ENCODE data around the gene LIPN.

Gene LIPN

DNA sequence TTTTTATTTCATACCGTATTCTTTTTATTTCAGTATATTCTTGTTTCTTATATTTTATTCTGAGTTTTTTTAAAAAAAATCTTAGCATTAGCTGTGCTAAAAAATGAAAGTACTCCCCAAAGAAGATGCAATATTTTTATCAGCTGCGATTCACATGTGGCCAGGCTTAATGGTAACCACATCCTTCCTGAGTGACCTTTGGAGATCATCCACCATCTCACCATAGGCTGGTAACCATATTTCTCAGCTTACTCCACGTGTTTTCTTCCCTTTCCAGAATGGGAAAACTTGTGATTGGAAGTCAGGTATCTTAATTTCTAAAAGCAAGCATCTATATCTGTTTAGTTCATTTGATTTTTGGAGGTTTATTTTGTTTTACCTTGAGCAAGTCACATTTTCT, 23.9 kb downstream of the LIPN start:
- no peak for DNase-seq (ENCODE audit: low read depth in 2 of 2)

DNA sequence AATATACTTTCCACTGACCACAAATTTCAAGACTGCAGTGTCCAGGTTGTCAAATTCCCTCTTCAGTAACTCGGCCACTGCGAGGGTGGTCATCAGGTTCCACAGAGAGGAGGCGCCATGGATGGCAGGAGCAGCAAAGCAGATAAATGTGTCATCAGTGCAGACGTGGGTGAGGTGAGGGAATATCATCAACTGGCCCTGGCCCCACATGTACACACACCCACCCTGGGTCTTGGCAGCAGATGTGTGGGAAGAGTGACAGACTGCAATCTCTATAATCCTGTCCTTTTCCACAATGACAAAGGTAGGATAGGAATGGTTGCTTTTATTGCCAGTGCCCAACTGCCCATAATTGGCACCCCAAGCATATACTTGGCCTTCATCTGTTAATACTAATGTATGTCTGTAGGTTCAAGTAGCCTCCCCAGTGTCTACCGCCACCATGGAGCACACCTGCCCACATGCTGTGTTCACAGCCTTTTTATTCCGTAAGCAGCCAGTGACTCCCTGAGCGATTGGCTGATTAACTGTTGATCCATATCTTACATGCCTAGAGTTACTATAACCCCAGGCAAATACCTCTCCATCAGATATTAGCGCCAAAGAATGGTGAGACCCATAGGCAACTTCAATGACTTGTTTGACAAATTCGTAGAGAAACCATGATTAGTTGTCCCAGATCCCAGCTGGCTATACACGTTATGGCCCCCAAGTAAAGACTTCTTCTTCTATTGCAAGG, 26.4 kb downstream of the LIPN start:
- no peak for DNase-seq (ENCODE audit: low read depth in 2 of 2)

DNA sequence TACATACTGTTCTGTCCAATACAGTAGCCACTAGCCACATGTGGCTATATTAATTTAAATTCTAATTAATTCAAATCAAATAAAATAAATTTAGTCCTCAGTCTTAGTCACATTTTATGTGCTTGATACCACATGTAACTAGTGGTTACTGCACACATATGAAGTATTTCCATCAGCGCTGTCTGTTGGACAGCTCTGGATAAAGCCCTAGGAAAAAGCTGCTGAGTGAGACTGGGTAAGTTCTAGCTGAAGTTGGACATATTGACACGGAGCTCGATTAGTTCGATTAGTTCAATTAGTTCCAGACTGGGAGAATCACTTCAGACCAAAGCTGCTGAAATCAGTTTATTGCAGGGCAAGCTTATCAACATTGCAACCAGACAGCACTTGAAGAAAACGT, 27.6 kb downstream of the LIPN start:
- DNase-seq (ENCODE audit: low read depth in 2 of 2): no peak

DNA sequence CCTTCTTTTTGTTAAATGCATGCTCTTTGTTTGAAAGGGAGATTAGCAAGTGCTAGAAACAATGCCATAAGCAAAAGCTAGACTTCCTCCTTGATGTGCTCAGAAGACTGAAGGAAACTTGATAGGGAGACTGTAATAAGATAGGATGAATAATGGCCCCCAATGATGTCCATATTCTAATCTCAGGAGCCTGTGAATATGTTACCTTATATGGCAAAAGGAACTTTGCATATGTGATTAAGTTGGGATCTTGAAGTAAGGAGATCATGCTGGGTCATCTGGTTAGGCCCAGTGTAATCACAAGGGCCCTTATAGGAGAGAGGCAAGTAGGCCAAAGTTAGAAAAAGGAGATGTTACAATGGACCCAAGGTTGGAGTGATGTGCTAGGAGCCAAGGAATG, 29.1 kb downstream of the LIPN start:
- DNase-seq (ENCODE audit: low read depth in 2 of 2): no peak

DNA sequence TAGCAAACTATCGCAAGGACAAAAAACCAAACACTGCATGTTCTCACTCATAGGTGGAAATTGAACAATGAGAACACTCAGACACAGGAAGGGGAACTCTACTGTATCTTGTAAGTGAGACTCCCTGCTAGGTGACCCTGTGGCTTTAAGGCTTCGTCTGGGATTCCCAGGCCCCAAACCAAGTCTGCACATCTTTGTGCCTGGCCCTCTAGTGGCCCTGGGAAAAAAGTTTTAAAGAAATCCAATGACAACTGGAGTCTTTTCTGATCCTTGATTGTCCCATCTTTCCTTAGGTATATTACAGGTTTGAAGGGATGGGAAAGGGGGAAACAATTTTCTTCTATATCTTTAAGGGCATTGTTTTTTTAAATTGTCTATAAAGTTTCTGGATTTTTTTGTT, 32.1 kb downstream of the LIPN start:
- no peak for DNase-seq (ENCODE audit: low read depth in 2 of 2)

DNA sequence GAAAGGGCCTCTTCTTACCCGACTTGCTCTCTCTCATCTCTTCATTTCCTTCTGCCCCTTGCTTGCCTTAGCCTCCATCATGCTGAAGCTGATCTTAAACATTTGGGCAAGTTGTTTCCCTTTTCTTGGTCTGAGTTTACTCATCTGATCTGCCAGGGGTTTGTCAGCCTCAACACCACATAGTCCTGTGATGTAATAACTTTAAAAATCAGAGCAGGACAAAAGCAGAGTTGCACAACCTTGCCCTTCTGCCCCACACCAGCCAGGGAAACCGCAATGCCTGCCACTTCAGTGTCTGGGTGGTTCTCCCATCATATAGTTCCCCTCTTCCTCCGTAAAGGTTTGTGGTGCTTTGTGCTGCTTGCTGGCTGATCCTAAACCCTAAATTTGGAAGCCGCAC, 32.8 kb downstream of the LIPN start:
- no peak for DNase-seq (ENCODE audit: low read depth in 2 of 2)

DNA sequence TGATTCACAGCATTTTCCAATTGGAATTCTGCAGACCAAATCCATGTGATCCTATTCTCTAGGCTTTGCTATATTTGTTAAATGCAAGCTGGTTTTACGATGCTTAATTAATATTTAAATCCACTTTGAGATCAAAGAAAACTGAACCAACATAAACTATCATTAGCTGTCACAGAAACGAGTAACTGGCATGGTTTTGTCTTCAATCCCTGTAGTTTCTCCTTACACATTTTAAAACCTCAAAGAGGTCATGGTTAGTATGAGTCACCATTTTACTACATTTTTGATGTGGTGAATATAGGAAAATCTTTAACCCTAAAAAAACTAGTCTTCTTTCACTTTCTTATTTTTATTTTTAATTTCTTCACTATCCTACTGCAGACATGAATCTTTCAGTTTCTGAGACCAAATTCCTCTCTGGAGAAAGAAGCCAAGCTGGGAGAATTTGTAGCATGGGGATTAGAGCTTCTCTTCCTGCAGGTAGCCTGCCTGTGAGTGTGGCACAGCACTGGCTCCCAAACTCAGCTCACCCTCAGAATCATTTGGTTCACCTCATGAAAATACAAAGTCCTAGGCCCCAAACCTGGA, 34.0 kb downstream of the LIPN start:
- no peak for DNase-seq (ENCODE audit: low read depth in 2 of 2)

DNA sequence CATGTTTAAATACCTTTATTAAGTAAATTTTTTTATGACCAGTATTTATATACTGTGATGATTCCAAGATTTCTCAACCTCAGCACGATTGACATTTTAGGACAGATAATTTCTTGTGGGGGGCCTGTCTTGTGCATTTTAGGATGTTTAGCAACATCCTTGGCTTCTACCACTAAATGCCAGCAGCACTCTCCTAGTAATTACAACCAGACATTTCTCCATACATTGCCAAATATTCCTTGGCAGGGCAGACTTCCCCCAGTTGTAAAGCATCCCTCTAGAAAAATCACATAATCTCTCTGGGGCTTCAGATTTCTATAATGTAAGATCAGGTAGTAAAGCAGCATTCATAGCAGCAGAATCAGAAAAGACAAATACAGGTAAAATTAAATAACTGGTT, 34.9 kb downstream of the LIPN start:
- no peak for DNase-seq (ENCODE audit: low read depth in 2 of 2)

DNA sequence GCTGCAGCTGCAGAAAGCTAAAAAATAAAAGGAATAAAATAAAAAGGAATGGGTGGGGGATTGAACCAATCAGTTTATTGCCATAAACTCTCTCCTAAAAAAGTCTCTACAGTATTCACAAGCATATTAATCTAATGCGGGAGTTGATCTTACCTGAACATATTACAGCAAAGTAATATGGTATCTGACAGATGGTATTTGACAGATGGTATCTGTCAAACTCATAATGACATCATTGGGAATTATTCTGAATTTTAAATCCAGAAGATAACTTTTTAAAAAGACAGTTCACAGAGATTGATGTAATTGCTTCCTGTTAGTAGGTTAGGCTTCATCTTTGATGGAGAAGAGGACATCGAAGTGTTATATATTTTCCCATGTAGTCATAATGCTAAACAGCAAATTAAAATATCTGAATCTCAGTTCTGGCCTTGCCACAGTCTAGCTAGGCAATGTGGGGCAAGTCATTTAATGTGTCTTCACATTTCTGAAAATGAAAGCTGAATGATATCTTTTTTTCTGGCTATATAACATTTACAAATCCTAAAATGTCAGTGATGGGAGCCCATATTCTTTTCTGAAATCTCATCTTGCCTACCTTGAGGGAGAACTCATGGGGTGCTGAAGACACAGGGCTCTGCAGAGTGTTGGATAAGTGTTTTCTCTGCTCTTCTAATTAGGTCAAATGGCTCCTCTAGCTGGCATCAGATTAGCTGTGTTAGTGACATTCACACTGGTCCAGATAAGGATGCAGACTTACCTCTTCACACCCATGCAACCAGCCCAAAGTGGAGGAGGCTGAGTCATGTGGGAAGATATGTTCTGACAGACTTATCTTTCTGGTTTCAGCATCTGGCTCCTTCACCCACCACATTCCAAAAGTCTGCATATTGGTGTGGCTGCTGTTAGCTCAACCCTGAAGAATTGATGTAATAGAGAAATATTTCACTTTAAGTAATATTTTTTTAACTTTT, 40.6 kb downstream of the LIPN start:
- no peak for DNase-seq (ENCODE audit: low read depth in 2 of 2)

DNA sequence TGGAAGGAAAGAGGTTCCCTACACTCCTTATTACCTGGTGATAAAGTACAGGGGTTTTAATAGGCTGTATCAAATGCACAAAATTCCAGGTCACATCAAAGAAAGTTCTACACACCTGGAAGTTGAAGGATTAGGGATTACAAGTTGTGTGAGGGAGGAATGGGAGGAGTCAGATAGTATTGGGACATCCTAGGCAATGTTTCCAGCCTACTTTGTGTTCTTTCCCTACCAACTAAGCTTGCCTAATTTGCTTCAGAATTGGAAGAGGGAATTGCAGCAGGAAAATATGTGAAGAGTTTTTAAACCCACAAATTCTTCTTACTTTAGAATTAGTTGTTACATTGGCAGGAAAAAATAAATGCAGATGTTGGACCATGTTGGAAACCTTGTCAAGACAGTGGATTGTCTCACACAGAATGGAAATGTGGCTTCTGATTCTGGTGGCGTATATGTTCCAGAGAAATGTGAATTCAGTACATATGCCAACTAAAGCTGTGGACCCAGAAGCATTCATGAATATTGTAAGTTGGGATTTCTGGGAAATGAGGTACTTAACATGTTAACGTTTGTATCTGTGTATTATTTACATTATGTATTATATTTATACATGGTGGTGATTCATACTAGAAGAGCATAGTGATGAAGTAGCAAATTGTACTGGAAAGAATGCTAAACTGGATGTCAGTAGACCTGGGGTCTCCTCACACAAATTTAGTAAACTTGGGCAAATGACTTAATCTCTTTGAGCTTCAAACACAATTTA, 42.9 kb downstream of the LIPN start, which contains the start of gene LIPM:
Gene LIPM (plus strand): TSS at position 208 of the 763 bp plus-strand sequence. CDS start 167 bp downstream, at position 375.
- DNase-seq (ENCODE audit: low read depth in 2 of 2): no peak

DNA sequence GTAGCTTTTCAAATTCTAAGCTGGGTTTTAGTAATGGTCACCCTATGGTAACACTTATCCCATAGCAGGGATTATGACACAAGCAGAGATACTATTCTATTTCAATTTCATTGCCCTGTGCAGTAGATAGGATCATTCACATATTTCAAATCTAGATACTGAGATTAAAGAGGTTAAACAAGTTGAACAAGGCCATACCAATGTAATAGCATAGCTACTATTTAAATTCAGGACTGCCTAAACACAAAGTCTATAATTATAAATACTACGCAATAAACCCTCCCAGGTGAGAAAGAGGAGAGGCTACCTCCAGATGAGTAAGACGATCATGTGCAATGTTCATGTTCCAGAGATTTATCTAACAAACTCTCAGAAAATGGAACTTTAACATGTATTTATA, 43.8 kb downstream of the LIPN start:
- no peak for DNase-seq (ENCODE audit: low read depth in 2 of 2)

DNA sequence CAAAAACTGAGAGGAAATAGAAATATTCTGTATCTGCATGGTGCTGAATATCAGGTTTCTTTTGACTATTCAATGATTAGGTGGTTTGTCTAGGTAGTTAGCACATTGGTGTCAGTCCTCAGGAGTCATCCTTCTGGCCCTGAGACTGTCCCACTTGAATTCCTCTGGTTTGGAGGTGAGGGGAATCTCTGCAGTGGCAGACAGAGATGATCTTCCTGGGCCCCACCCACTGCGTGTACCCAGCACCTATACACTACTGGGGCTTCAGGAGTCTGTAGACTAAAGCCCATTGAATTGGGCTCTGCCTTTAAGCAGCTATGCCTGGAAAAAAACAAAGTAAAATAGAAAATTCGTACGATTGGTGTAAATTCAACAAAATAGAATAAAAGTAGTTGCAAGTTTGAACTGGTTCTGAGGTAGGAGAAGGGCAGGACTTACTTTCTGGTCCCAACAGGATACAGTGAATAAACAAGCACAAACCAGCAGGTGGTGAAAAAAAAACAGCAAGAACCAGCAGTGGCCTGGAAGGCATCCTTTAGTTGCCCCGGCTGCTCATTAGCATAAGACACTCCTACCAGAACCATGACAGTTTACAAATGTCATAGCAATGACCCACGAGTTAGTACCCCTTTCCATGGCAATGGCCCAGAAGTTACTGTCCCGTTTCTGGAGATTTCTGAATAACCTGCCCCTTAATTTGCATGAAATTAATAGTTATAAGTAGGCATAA, 44.4 kb downstream of the LIPN start:
- no peak for DNase-seq (ENCODE audit: low read depth in 2 of 2)

DNA sequence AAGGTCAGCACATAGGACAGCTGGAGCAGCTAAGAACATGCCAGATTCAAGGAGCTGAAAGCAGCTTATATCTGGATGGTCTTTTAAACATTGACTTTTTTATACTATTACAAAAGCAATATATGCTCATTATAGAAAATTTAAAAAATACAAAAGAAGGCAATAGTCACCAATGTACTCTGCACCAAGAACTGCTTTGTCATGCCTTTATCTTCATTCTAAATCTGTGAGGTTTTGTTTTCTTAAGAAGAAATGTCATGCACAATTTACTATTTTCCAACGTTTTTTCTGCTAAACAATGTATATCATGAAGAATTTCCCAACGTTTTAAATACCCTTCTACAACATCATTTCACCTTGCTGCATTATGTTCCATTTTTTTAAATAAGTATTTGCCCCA, 45.5 kb downstream of the LIPN start:
- no peak for DNase-seq (ENCODE audit: low read depth in 2 of 2)

DNA sequence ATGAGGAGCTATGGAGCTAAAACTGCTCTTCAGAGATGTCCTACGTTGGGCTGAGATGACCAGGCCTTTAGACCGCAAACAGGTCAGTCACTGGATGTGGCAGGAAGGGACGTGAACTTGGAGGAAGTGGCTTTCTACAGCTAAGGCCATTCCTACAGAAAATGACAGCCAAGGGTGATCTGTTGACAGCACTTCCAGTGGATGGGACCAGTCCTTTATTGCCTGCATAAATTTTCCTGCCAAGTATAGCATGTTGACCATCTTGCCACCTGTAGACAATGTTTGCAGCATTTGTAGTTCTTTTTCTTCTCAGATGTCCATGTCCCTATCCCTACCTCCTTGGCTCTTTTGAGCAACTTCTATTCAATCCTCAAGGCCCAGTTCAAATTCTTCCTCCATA, 46.1 kb downstream of the LIPN start:
- no peak for DNase-seq (ENCODE audit: low read depth in 2 of 2)

DNA sequence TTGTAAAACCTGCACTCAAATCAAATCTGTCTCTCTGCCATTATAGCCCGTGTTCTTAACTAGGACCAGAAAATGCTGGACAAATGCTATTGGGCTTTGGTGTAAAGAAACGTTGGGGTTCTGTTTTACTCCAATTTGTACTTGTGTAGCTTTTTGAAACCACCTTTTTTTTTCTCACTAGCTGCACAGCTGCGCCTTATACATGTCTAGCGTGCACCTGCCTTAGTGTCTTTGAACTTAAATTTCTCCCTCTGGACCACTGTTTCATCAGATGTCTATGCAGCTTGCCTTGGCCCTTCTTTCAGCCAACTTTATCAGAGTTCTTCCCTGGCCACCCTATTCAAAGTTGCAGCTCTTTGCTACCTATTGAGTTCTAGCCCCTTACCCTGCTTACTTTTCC, 49.8 kb downstream of the LIPN start:
- DNase-seq (ENCODE audit: low read depth in 2 of 2): no peak

DNA sequence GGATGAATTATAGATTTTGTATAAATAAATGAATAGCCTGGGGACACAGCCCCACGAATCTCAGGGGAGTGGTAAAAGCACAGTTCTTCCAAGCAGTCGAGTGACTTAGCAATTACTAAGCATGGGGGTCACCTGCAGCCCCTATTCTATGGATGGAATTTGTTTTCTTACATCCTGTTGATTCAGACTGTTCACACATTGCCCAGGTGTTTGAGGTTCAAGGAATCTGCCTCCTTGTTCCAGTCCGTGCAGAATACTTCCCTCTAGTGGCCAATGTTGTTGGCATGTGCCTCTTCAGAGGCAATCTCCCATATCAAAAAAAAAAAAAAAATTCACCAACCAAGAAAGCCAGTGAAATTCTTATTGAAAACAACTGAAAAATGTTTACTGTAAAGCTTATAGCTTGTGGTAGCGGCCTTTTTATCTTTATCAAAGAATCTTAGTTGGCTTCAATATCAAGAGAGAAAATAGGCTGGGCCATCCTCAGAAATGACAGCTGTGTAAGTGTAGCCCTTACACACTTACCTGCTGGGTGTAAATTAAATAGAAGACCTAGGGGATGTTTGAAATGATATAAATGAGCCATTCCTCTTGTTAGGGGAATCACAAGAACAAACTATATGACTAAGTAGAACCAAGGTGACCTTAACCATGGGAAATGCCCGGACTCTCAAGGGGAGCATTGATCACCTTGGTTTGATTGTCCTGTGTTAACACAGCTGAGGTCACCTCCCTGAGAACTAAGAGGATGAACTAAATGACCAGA, 50.6 kb downstream of the LIPN start:
- DNase-seq (ENCODE audit: low read depth in 2 of 2): no peak

DNA sequence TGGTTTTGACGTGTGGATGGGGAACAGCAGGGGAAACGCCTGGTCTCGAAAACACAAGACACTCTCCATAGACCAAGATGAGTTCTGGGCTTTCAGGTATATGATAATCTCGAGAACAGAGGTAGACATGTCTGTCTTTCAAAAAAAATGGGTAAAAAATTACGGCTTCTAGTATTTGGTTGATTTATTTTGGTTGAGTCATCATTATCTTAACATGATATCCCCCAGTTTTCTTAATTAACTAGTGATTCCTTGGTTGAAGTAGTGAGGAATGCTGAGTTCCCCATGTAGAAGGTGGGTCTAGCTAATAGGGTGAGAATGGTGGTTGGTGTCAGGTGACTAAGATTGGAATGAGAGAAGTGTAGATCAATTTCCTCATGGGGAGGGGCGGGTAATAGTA, 53.4 kb downstream of the LIPN start:
- DNase-seq (ENCODE audit: low read depth in 2 of 2): no peak

DNA sequence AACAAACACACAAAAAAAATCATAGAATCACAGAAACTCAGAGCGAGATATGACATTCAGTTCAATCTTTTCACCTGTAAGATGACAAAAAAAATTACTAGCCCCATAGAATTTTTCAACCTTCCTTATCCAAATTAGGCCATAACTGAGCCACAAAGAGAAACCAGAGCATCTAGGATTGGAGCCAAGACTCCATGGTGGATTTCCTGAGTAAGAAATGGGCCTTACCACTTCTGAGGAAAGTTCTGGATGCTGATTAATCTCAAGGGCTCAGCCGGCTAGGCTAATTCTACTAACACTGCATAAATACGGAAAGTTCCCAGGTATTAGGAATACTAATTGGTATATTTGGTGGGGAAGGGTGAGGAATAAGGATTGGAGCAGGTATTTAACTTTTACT, 59.5 kb downstream of the LIPN start:
- no peak for DNase-seq (ENCODE audit: low read depth in 2 of 2)

DNA sequence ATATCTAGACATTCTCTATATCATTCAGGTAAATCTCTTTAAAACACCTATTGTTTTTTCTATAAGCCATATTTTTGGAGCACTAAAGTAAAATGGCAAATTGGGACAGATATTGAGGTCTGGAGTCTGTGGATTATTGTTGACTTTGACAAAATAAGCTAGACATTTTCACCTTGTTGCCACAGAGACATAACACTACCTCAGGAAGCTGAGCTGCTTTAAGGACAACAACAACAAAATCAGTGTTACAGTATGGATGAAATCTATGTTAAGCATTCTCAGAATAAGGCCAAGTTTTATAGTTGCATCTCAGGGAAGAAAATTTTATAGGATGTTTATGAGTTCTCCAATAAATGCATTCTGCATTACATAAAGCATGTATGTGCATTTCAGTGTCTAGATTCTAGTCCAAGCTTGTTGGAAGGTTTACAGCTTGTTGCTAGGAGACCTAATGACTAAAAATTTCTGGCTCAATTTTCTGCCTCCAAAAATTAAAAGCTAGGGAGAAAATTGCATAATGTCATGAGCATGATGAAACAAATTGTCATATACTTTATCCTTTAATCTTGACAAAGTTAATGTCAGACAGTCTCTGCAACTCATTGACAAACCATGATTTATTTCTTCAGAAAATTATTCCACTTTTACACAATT, 61.1 kb downstream of the LIPN start:
- no peak for DNase-seq (ENCODE audit: low read depth in 2 of 2)

DNA sequence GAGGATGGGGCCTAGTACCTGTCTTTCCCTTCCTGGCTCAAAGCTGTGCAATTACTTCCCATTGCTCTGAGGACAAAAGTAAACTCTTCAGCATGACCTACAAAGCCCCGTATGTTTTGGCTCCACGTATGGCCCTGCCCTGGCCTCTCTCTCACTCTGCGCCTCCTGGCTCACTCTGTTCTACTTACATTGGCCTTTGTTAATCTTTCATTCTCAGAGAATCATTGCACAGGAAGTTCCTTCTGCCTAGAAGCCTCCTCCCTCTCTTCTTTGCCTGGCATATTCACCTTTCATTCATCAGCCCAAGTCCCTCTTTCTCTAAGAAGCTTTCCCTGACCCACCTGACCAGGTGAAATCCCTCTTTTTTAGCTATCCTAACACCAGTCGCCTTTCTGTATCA, 66.6 kb downstream of the LIPN start:
- no peak for DNase-seq (ENCODE audit: low read depth in 2 of 2)

All from stimulated activated CD8-positive, alpha-beta memory T cell treated with anti-CD3 and anti-CD28 coated beads, Interleukin-7, amount 100 ng/mL, for 1 hour (primary cell).